ENCODE data around the gene ARHGAP15. TPM values are rescaled to one million over a fixed set of nuclear protein-coding genes. Genes with fewer than 3 reads are reported as not detected.
A peak's percentile ranks its signal among the peaks of the same experiment; 100 is the strongest.

The ARHGAP15 gene
- total RNA-seq, 4 donors from 2014 or later = 1.7 to 16.8 (median 3.7) TPM

- 14 to 59% methylated on average over 2 of the region's 2 CpGs for WGBS, 2 donors
- peak overlapping the region; percentile 16 to 64 (median 20) for H3K27ac ChIP-seq
- peaks cover 0 to 23% (median 0%) of the 10 kb centered on the region in 3 donors for H3K4me1 ChIP-seq
- DNase-seq = no peak
- H3K9me3 ChIP-seq = no peaks in the 10 kb centered on the region
- no peak for TF ChIP-seq POLR2A (IDR thresholded peaks at IDR 0.05)
- no peak for TF ChIP-seq CTCF (IDR thresholded peaks at IDR 0.05)
- no peaks in the 10 kb centered on the region for H3K36me3 ChIP-seq
- H3K4me3 ChIP-seq = no peak overlapping the region
- intact Hi-C loops (cut with DNase I) = no loop called here
- H3K27me3 ChIP-seq = no peaks in the 10 kb centered on the region
These were observed 396.2 kb downstream of the ARHGAP15 start for GRCh38 chr2:143525402-143525860.

GRCh38 chr2:143526498-143526897 is 397.3 kb downstream of the ARHGAP15 start:
- Histone ChIP-seq H3K9me3 (no peaks in the 10 kb centered on the region), H3K4me1 (peaks cover 0 to 23% (median 0%) of the 10 kb centered on the region in 3 donors), H3K36me3 (no peaks in the 10 kb centered on the region), H3K27me3 (no peaks in the 10 kb centered on the region), H3K27ac (peak overlapping the region in 1 of 4 donors; percentile 13), H3K4me3 (no peak overlapping the region)
- intact Hi-C loops (cut with DNase I) = no loop called here
- no peak for TF ChIP-seq CTCF (IDR thresholded peaks at IDR 0.05)
- no peak for DNase-seq

GRCh38 chr2:143528021-143528420 is 398.8 kb downstream of the ARHGAP15 start:
- WGBS, 2 donors = 0 to 90% methylated on average over 1 of the region's 1 CpG
- H3K4me3 ChIP-seq = no peak overlapping the region
- no peak overlapping the region for H3K27ac ChIP-seq
- H3K4me1 ChIP-seq = peaks cover 0 to 19% (median 0%) of the 10 kb centered on the region in 3 donors
- H3K27me3 ChIP-seq = no peaks in the 10 kb centered on the region
- intact Hi-C loops (cut with DNase I) = no loop called here
- TF ChIP-seq POLR2A (IDR thresholded peaks at IDR 0.05) = no peak
- no peak for TF ChIP-seq CTCF (IDR thresholded peaks at IDR 0.05)
- H3K36me3 ChIP-seq = no peaks in the 10 kb centered on the region
- DNase-seq = no peak
- H3K9me3 ChIP-seq = no peaks in the 10 kb centered on the region

- intact Hi-C loops (cut with DNase I) = no loop called here
- DNase-seq = no peak
- no peak for TF ChIP-seq POLR2A (IDR thresholded peaks at IDR 0.05)
- no peak for TF ChIP-seq CTCF (IDR thresholded peaks at IDR 0.05)
- Histone ChIP-seq H3K4me1 (peaks cover 0 to 14% (median 0%) of the 10 kb centered on the region in 3 donors), H3K27me3 (no peaks in the 10 kb centered on the region), H3K36me3 (no peaks in the 10 kb centered on the region), H3K4me3 (no peak overlapping the region), H3K27ac (no peak overlapping the region), H3K9me3 (no peaks in the 10 kb centered on the region)
- 94 to 100% methylated on average over 1 of the region's 1 CpG for WGBS, 2 donors
These were observed 400.0 kb downstream of the ARHGAP15 start for GRCh38 chr2:143529118-143529720.

GRCh38 chr2:143530758-143531157 is 401.5 kb downstream of the ARHGAP15 start:
- TF ChIP-seq CTCF (IDR thresholded peaks at IDR 0.05) (no peak), POLR2A (IDR thresholded peaks at IDR 0.05) (no peak)
- peaks cover 0 to 9% (median 0%) of the 10 kb centered on the region in 3 donors for H3K4me1 ChIP-seq
- no peak for DNase-seq
- intact Hi-C loops (cut with DNase I) = no loop called here
- no peak overlapping the region for H3K27ac ChIP-seq
- H3K9me3 ChIP-seq = no peaks in the 10 kb centered on the region
- no peaks in the 10 kb centered on the region for H3K27me3 ChIP-seq
- H3K36me3 ChIP-seq = no peaks in the 10 kb centered on the region
- no peak overlapping the region for H3K4me3 ChIP-seq
- WGBS, 2 donors = 42 to 47% methylated on average over 2 of the region's 2 CpGs

All from esophagus squamous epithelium (tissue), 5 donors.